PC-3 (cell line): ENCODE data around the gene ROBO3. TPM values are rescaled to one million over a fixed set of nuclear protein-coding genes. Genes with fewer than 3 reads are reported as not detected.
A peak's percentile ranks its signal among the peaks of the same experiment; 100 is the strongest.

ENCODE experiments used
- ATAC-seq: fragments of 200-7000 bp; cut with Tn5 transposase; 2 replicates; pipeline ENCODE4 v1.9.1; 2020; ENCODE audit warnings: mild to moderate bottlenecking, moderate library complexity
- BruUV-seq: library from RNA; stranded (reverse); fragments of 400-500 nt; replicated peaks from 2 replicates; lab custom pipeline; 2021; lab: Mats Ljungman, UMichigan
- CTCF ChIA-PET: fragments of 300-600 bp; sonication (Branson Sonifier 250); formaldehyde crosslinking; loops from one replicate; lab custom pipeline; 2022; ENCODE audit warnings: antibody characterized with exemption; lab: Charles Lee
- POLR2A ChIA-PET: fragments of 300-600 bp; sonication (Branson Sonifier 250); formaldehyde crosslinking; loops from one replicate; lab custom pipeline; 2022; ENCODE audit warnings: antibody characterized with exemption; ENCODE audit not compliant: unreplicated experiment; lab: Charles Lee
- DNase-seq: peaks from one replicate; pipeline ENCODE4 v3.0.0-alpha.2; 2015
- H2AFZ ChIP-seq: fragments of 300-600 bp; sonication (generic); 2 replicates; pipeline ENCODE4 v1.6.0; 2016; ENCODE audit warnings: antibody characterized with exemption, low read length
- H3F3A ChIP-seq: fragments of 300-600 bp; sonication (generic); one replicate; pipeline ENCODE4 v1.6.0; 2017; ENCODE audit warnings: antibody characterized with exemption, low read length, control low read depth, mild to moderate bottlenecking; ENCODE audit not compliant: unreplicated experiment
- H3K27ac ChIP-seq: fragments of 300-600 bp; sonication (generic); 2 replicates; pipeline ENCODE4 v1.5.1; 2016; ENCODE audit warnings: mild to moderate bottlenecking, low read length
- H3K27me3 ChIP-seq: fragments of 300-600 bp; sonication (generic); 2 replicates; pipeline ENCODE4 v1.6.1; 2016; ENCODE audit warnings: low read length, mixed read lengths
- H3K36me3 ChIP-seq: fragments of 300-600 bp; sonication (generic); 2 replicates; pipeline ENCODE4 v1.6.1; 2016; ENCODE audit warnings: low read depth, mixed run types, low read length, mixed read lengths
- H3K4me1 ChIP-seq: fragments of 300-600 bp; sonication (generic); 2 replicates; pipeline ENCODE4 v1.5.1; 2016; ENCODE audit warnings: low read length; ENCODE audit not compliant: insufficient read depth
- H3K4me2 ChIP-seq: fragments of 300-600 bp; sonication (generic); 2 replicates; pipeline ENCODE4 v1.6.0; 2016; ENCODE audit warnings: low read length
- H3K4me3 ChIP-seq: fragments of 300-600 bp; sonication (generic); 2 replicates; pipeline ENCODE4 v1.5.1; 2016; ENCODE audit warnings: mild to moderate bottlenecking, low read length, mixed read lengths
- H3K79me2 ChIP-seq: fragments of 300-600 bp; sonication (generic); 2 replicates; pipeline ENCODE4 v1.6.1; 2017; ENCODE audit warnings: low read length, mixed read lengths
- H3K9ac ChIP-seq: fragments of 300-600 bp; sonication (generic); 2 replicates; pipeline ENCODE4 v1.6.0; 2016; ENCODE audit warnings: mild to moderate bottlenecking, low read length
- H3K9me2 ChIP-seq: fragments of 300-600 bp; sonication (generic); replicated peaks from 2 replicates; pipeline ENCODE4 v1.6.1; 2016; ENCODE audit warnings: mixed run types, low read length, mixed read lengths
- H3K9me3 ChIP-seq: fragments of 300-600 bp; sonication (generic); 2 replicates; pipeline ENCODE4 v1.6.1; 2016; ENCODE audit warnings: low read length, mixed read lengths
- H4K20me1 ChIP-seq: fragments of 300-600 bp; sonication (generic); 2 replicates; pipeline ENCODE4 v1.6.1; 2016; ENCODE audit warnings: low read length, mixed read lengths
- EZH2 ChIP-seq: fragments of 300-600 bp; sonication (generic); IDR thresholded peaks from one replicate; pipeline ENCODE4 v1.6.1; 2017; ENCODE audit warnings: antibody characterized with exemption, mild to moderate bottlenecking, low read length; ENCODE audit not compliant: unreplicated experiment
- EZH2phosphoT487 ChIP-seq: fragments of 300-600 bp; sonication (generic); IDR thresholded peaks from 2 replicates; pipeline ENCODE4 v1.6.1; 2018; ENCODE audit warnings: mild to moderate bottlenecking, antibody characterized with exemption, low read length, borderline replicate concordance
- intact Hi-C: fragments of 100-400 bp; cut with micrococcal nuclease; formaldehyde crosslinking; loops from 2 replicates; pipeline ENCODE4 v1.9.0; 2023
- total RNA-seq: library from RNA; depleted of rRNA; stranded (reverse); fragments of >200 nt; gene quantifications from 2 replicates; pipeline ENCODE4 v1.2.3, GENCODE V29; 2014
- TF ChIP-seq, protein P1 (sequence below): fragments of 300-600 bp; sonication (generic); conservative IDR thresholded peaks from 2 replicates; pipeline ENCODE4 v1.5.1; 2017; ENCODE audit warnings: antibody characterized with exemption, low read depth, mild to moderate bottlenecking, low read length

The ROBO3 gene
- total RNA-seq, 1 experiment from 2014 or later = 18.5 TPM

DNA sequence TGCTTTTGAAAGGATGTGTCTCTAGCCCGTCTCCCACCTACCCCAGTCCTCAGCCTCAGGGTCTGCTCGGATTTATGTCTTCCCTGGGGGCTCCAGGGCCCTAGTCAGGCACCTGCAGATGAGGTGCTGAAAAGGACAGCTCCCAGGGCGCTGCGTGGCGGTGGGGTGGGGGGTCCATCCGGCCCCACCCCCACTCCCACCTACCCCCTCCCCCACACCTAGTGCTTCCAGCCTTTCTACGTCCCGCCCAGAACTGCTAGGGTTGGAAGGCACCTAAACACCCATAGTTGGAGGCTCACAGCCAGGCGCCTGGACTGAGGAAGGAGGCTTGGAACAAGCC, 1.4 kb upstream of the ROBO3 start:
- no TSS peak for BruUV-seq
- no peaks in the 10 kb centered on the region for H3K79me2 ChIP-seq
- intact Hi-C loops = no loop called here
- POLR2A ChIA-PET = no interaction called here
- no peak overlapping the region for H3K27ac ChIP-seq
- H2AFZ ChIP-seq = no peak overlapping the region
- no peaks in the 10 kb centered on the region for H4K20me1 ChIP-seq
- H3K4me2 ChIP-seq = no peak overlapping the region
- H3K4me3 ChIP-seq = no peak overlapping the region
- H3K27me3 ChIP-seq = peaks cover 82% of the 10 kb centered on the region
- no peak for ATAC-seq
- TF ChIP-seq, protein P1, sequence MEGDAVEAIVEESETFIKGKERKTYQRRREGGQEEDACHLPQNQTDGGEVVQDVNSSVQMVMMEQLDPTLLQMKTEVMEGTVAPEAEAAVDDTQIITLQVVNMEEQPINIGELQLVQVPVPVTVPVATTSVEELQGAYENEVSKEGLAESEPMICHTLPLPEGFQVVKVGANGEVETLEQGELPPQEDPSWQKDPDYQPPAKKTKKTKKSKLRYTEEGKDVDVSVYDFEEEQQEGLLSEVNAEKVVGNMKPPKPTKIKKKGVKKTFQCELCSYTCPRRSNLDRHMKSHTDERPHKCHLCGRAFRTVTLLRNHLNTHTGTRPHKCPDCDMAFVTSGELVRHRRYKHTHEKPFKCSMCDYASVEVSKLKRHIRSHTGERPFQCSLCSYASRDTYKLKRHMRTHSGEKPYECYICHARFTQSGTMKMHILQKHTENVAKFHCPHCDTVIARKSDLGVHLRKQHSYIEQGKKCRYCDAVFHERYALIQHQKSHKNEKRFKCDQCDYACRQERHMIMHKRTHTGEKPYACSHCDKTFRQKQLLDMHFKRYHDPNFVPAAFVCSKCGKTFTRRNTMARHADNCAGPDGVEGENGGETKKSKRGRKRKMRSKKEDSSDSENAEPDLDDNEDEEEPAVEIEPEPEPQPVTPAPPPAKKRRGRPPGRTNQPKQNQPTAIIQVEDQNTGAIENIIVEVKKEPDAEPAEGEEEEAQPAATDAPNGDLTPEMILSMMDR = no peak
- no peak for TF ChIP-seq EZH2phosphoT487
- TF ChIP-seq EZH2 = no peak
- H3F3A ChIP-seq = no peaks in the 10 kb centered on the region
- H3K9me2 ChIP-seq = no peaks in the 10 kb centered on the region
- CTCF ChIA-PET = no interaction called here
- DNase-seq = peak; percentile 17
- H3K9ac ChIP-seq = no peak overlapping the region
- H3K4me1 ChIP-seq = no peaks in the 10 kb centered on the region
- no peaks in the 10 kb centered on the region for H3K9me3 ChIP-seq
- no peaks in the 10 kb centered on the region for H3K36me3 ChIP-seq

- H3K4me2 ChIP-seq = no peak overlapping the region
- no peaks in the 10 kb centered on the region for H3K79me2 ChIP-seq
- no peaks in the 10 kb centered on the region for H3K4me1 ChIP-seq
- H3K36me3 ChIP-seq = no peaks in the 10 kb centered on the region
- ChIA-PET CTCF (no interaction called here), POLR2A (no interaction called here)
- H4K20me1 ChIP-seq = no peaks in the 10 kb centered on the region
- H3K9me3 ChIP-seq = no peaks in the 10 kb centered on the region
- no peak overlapping the region for H2AFZ ChIP-seq
- no peaks in the 10 kb centered on the region for H3K9me2 ChIP-seq
- no peak overlapping the region for H3K27ac ChIP-seq
- DNase-seq (no peak), ATAC-seq (no peak)
- intact Hi-C loops = no loop called here
- no TSS peak for BruUV-seq
- H3K9ac ChIP-seq = no peak overlapping the region
- H3K4me3 ChIP-seq = no peak overlapping the region
- H3F3A ChIP-seq = no peaks in the 10 kb centered on the region
- TF ChIP-seq EZH2 (no peak), EZH2phosphoT487 (no peak)
- TF ChIP-seq, protein P1 = no peak
- peaks cover 84% of the 10 kb centered on the region for H3K27me3 ChIP-seq
These were observed 898 bp upstream of the ROBO3 start for GRCh38 chr11:124864176-124864891.

- H2AFZ ChIP-seq = no peak overlapping the region
- H3F3A ChIP-seq = no peaks in the 10 kb centered on the region
- CTCF ChIA-PET = no interaction called here
- no peak overlapping the region for H3K4me2 ChIP-seq
- H3K27me3 ChIP-seq = peaks cover 80% of the 10 kb centered on the region
- no peak overlapping the region for H3K4me3 ChIP-seq
- intact Hi-C loops = no loop called here
- BruUV-seq = no TSS peak
- no peaks in the 10 kb centered on the region for H3K9me3 ChIP-seq
- H3K4me1 ChIP-seq = no peaks in the 10 kb centered on the region
- DNase-seq = no peak
- no peaks in the 10 kb centered on the region for H4K20me1 ChIP-seq
- no peaks in the 10 kb centered on the region for H3K36me3 ChIP-seq
- POLR2A ChIA-PET = no interaction called here
- H3K79me2 ChIP-seq = no peaks in the 10 kb centered on the region
- TF ChIP-seq, protein P1 = no peak
- TF ChIP-seq EZH2phosphoT487 (no peak), EZH2 (no peak)
- no peak overlapping the region for H3K9ac ChIP-seq
- no peaks in the 10 kb centered on the region for H3K9me2 ChIP-seq
- no peak overlapping the region for H3K27ac ChIP-seq
- ATAC-seq = no peak
These were observed 396 bp upstream of the ROBO3 start for GRCh38 chr11:124864892-124865180.
